ENCODE results near the gene C3orf22.

DNA sequence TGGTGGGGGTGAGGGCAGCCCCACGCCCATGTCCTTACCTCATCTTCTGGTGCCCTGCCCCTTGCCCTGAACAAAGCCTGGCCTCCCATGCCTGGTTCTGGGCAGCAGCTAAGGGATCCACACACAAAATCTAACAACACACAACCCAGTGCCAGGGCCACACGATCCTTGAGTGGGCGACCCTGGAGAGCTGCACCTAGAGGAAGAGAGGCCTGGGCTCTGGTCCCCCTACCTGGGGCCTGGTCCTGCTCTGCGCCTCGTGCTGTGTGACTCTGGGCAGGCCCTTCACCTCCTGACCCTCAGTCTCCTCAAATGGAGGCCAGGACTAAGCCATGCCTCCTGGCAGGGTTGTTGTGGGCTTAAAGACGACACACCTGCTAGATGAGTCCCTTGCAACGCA lies 20.0 kb upstream of the C3orf22 start:
- TF ChIP-seq, protein P1, sequence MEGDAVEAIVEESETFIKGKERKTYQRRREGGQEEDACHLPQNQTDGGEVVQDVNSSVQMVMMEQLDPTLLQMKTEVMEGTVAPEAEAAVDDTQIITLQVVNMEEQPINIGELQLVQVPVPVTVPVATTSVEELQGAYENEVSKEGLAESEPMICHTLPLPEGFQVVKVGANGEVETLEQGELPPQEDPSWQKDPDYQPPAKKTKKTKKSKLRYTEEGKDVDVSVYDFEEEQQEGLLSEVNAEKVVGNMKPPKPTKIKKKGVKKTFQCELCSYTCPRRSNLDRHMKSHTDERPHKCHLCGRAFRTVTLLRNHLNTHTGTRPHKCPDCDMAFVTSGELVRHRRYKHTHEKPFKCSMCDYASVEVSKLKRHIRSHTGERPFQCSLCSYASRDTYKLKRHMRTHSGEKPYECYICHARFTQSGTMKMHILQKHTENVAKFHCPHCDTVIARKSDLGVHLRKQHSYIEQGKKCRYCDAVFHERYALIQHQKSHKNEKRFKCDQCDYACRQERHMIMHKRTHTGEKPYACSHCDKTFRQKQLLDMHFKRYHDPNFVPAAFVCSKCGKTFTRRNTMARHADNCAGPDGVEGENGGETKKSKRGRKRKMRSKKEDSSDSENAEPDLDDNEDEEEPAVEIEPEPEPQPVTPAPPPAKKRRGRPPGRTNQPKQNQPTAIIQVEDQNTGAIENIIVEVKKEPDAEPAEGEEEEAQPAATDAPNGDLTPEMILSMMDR (optimal IDR thresholded peaks at IDR 0.05 in 1 of 3, IDR thresholded peaks at IDR 0.05 in 1 of 3, conservative IDR thresholded peaks at IDR 0.05 in 1 of 3; ENCODE audit: extremely low read depth in 1 of 3, insufficient read depth in 2 of 3, low read length in 3 of 3) = no peak
- TF ChIP-seq EZH2 (IDR thresholded peaks at IDR 0.05; ENCODE audit: low read length) = no peak
